ENCODE results near the gene ACER1.

The ACER1 gene

GRCh38 chr19:6271721-6272410 lies 61.5 kb downstream of the ACER1 start:
- Histone ChIP-seq H3K9ac (ENCODE audit: low read depth, low read length) (peak overlapping the region; percentile 57), H3K27me3 (ENCODE audit: control insufficient read depth, insufficient read depth, low read length) (no peaks in the 10 kb centered on the region), H3K4me3 (ENCODE audit: low read depth, low read length) (peak overlapping the region; percentile 16), H3K36me3 (ENCODE audit: control insufficient read depth, insufficient read depth, low read length) (peaks cover 14% of the 10 kb centered on the region), H3K4me1 (ENCODE audit: control insufficient read depth, insufficient read depth, low read length) (peaks cover 28% of the 10 kb centered on the region), H3K9me3 (ENCODE audit: control insufficient read depth, insufficient read depth, low read length) (no peaks in the 10 kb centered on the region)

- Histone ChIP-seq H3K27me3 (ENCODE audit: control insufficient read depth, insufficient read depth, low read length) (no peaks in the 10 kb centered on the region), H3K4me3 (ENCODE audit: low read depth, low read length) (no peak overlapping the region), H3K4me1 (ENCODE audit: control insufficient read depth, insufficient read depth, low read length) (peaks cover 27% of the 10 kb centered on the region), H3K36me3 (ENCODE audit: control insufficient read depth, insufficient read depth, low read length) (peaks cover 14% of the 10 kb centered on the region), H3K9ac (ENCODE audit: low read depth, low read length) (no peak overlapping the region), H3K9me3 (ENCODE audit: control insufficient read depth, insufficient read depth, low read length) (no peaks in the 10 kb centered on the region)
Observed at GRCh38 chr19:6271251-6271650, 62.2 kb downstream of the ACER1 start.

- no peak overlapping the region for H3K9ac ChIP-seq (ENCODE audit: low read depth, low read length)
- no peak overlapping the region for H3K4me3 ChIP-seq (ENCODE audit: low read depth, low read length)
- peaks cover 14% of the 10 kb centered on the region for H3K36me3 ChIP-seq (ENCODE audit: control insufficient read depth, insufficient read depth, low read length)
- H3K9me3 ChIP-seq (ENCODE audit: control insufficient read depth, insufficient read depth, low read length): no peaks in the 10 kb centered on the region
- no peaks in the 10 kb centered on the region for H3K27me3 ChIP-seq (ENCODE audit: control insufficient read depth, insufficient read depth, low read length)
- peaks cover 26% of the 10 kb centered on the region for H3K4me1 ChIP-seq (ENCODE audit: control insufficient read depth, insufficient read depth, low read length)
Observed at GRCh38 chr19:6270822-6271221, 62.6 kb downstream of the ACER1 start.

GRCh38 chr19:6270076-6270745 lies 63.2 kb downstream of the ACER1 start:
- H3K27me3 ChIP-seq (ENCODE audit: control insufficient read depth, insufficient read depth, low read length): no peaks in the 10 kb centered on the region
- H3K4me1 ChIP-seq (ENCODE audit: control insufficient read depth, insufficient read depth, low read length): peaks cover 24% of the 10 kb centered on the region
- H3K36me3 ChIP-seq (ENCODE audit: control insufficient read depth, insufficient read depth, low read length): peaks cover 14% of the 10 kb centered on the region
- H3K4me3 ChIP-seq (ENCODE audit: low read depth, low read length): no peak overlapping the region
- H3K9ac ChIP-seq (ENCODE audit: low read depth, low read length): no peak overlapping the region
- no peaks in the 10 kb centered on the region for H3K9me3 ChIP-seq (ENCODE audit: control insufficient read depth, insufficient read depth, low read length)

GRCh38 chr19:6269101-6269886 lies 64.1 kb downstream of the ACER1 start:
- H3K36me3 ChIP-seq (ENCODE audit: control insufficient read depth, insufficient read depth, low read length): peaks cover 14% of the 10 kb centered on the region
- H3K27me3 ChIP-seq (ENCODE audit: control insufficient read depth, insufficient read depth, low read length): no peaks in the 10 kb centered on the region
- peaks cover 16% of the 10 kb centered on the region for H3K4me1 ChIP-seq (ENCODE audit: control insufficient read depth, insufficient read depth, low read length)
- H3K9ac ChIP-seq (ENCODE audit: low read depth, low read length): no peak overlapping the region
- H3K4me3 ChIP-seq (ENCODE audit: low read depth, low read length): no peak overlapping the region
- H3K9me3 ChIP-seq (ENCODE audit: control insufficient read depth, insufficient read depth, low read length): no peaks in the 10 kb centered on the region

GRCh38 chr19:6268382-6268771 lies 65.0 kb downstream of the ACER1 start:
- H3K4me3 ChIP-seq (ENCODE audit: low read depth, low read length): no peak overlapping the region
- H3K9ac ChIP-seq (ENCODE audit: low read depth, low read length): no peak overlapping the region
- H3K27me3 ChIP-seq (ENCODE audit: control insufficient read depth, insufficient read depth, low read length): no peaks in the 10 kb centered on the region
- peaks cover 11% of the 10 kb centered on the region for H3K4me1 ChIP-seq (ENCODE audit: control insufficient read depth, insufficient read depth, low read length)
- H3K9me3 ChIP-seq (ENCODE audit: control insufficient read depth, insufficient read depth, low read length): no peaks in the 10 kb centered on the region
- H3K36me3 ChIP-seq (ENCODE audit: control insufficient read depth, insufficient read depth, low read length): peaks cover 17% of the 10 kb centered on the region

- Histone ChIP-seq H3K9me3 (ENCODE audit: control insufficient read depth, insufficient read depth, low read length) (no peaks in the 10 kb centered on the region), H3K4me1 (ENCODE audit: control insufficient read depth, insufficient read depth, low read length) (peaks cover 7% of the 10 kb centered on the region), H3K27me3 (ENCODE audit: control insufficient read depth, insufficient read depth, low read length) (no peaks in the 10 kb centered on the region), H3K4me3 (ENCODE audit: low read depth, low read length) (no peak overlapping the region), H3K36me3 (ENCODE audit: control insufficient read depth, insufficient read depth, low read length) (peaks cover 19% of the 10 kb centered on the region), H3K9ac (ENCODE audit: low read depth, low read length) (no peak overlapping the region)
Observed at GRCh38 chr19:6267552-6268381, 65.6 kb downstream of the ACER1 start.

- H3K4me3 ChIP-seq (ENCODE audit: low read depth, low read length): no peak overlapping the region
- no peaks in the 10 kb centered on the region for H3K27me3 ChIP-seq (ENCODE audit: control insufficient read depth, insufficient read depth, low read length)
- H3K9ac ChIP-seq (ENCODE audit: low read depth, low read length): no peak overlapping the region
- H3K36me3 ChIP-seq (ENCODE audit: control insufficient read depth, insufficient read depth, low read length): peaks cover 39% of the 10 kb centered on the region
- H3K4me1 ChIP-seq (ENCODE audit: control insufficient read depth, insufficient read depth, low read length): no peaks in the 10 kb centered on the region
- H3K9me3 ChIP-seq (ENCODE audit: control insufficient read depth, insufficient read depth, low read length): no peaks in the 10 kb centered on the region
Observed at GRCh38 chr19:6264803-6265202, 68.6 kb downstream of the ACER1 start.

GRCh38 chr19:6263735-6264444 lies 69.5 kb downstream of the ACER1 start:
- peaks cover 42% of the 10 kb centered on the region for H3K36me3 ChIP-seq (ENCODE audit: control insufficient read depth, insufficient read depth, low read length)
- no peak overlapping the region for H3K4me3 ChIP-seq (ENCODE audit: low read depth, low read length)
- no peaks in the 10 kb centered on the region for H3K27me3 ChIP-seq (ENCODE audit: control insufficient read depth, insufficient read depth, low read length)
- H3K9ac ChIP-seq (ENCODE audit: low read depth, low read length): no peak overlapping the region
- H3K9me3 ChIP-seq (ENCODE audit: control insufficient read depth, insufficient read depth, low read length): no peaks in the 10 kb centered on the region
- no peaks in the 10 kb centered on the region for H3K4me1 ChIP-seq (ENCODE audit: control insufficient read depth, insufficient read depth, low read length)

GRCh38 chr19:6263306-6263705 lies 70.1 kb downstream of the ACER1 start:
- no peaks in the 10 kb centered on the region for H3K4me1 ChIP-seq (ENCODE audit: control insufficient read depth, insufficient read depth, low read length)
- H3K9ac ChIP-seq (ENCODE audit: low read depth, low read length): no peak overlapping the region
- no peaks in the 10 kb centered on the region for H3K9me3 ChIP-seq (ENCODE audit: control insufficient read depth, insufficient read depth, low read length)
- H3K36me3 ChIP-seq (ENCODE audit: control insufficient read depth, insufficient read depth, low read length): peaks cover 41% of the 10 kb centered on the region
- H3K4me3 ChIP-seq (ENCODE audit: low read depth, low read length): no peak overlapping the region
- H3K27me3 ChIP-seq (ENCODE audit: control insufficient read depth, insufficient read depth, low read length): no peaks in the 10 kb centered on the region

GRCh38 chr19:6262519-6262918 lies 70.9 kb downstream of the ACER1 start:
- Histone ChIP-seq H3K9me3 (ENCODE audit: control insufficient read depth, insufficient read depth, low read length) (no peaks in the 10 kb centered on the region), H3K36me3 (ENCODE audit: control insufficient read depth, insufficient read depth, low read length) (peaks cover 36% of the 10 kb centered on the region), H3K9ac (ENCODE audit: low read depth, low read length) (no peak overlapping the region), H3K4me1 (ENCODE audit: control insufficient read depth, insufficient read depth, low read length) (no peaks in the 10 kb centered on the region), H3K27me3 (ENCODE audit: control insufficient read depth, insufficient read depth, low read length) (no peaks in the 10 kb centered on the region), H3K4me3 (ENCODE audit: low read depth, low read length) (no peak overlapping the region)

Data from iPS-15b (cell line).